ENCODE results near the gene DOK5.

The DOK5 gene

DNA sequence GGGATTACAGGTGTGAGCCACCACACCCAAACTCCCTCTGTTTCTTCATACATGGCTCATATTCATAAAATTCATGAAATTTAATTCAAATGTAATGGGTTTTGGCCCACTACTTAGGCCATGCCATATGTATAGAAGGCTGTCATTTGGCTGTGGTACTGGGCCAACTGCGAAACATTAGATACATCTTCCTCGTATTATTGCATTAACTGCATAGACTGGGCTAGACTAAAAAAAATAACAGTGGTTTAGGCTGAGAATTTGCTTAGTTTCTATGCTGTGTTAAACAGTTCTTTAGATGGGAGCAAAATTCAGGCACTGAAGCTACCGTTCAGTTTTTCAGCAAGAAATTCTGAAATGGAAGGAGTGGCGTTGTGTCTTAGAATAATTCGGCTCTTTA is 133.6 kb downstream of the DOK5 start:
- TF ChIP-seq, protein P1, sequence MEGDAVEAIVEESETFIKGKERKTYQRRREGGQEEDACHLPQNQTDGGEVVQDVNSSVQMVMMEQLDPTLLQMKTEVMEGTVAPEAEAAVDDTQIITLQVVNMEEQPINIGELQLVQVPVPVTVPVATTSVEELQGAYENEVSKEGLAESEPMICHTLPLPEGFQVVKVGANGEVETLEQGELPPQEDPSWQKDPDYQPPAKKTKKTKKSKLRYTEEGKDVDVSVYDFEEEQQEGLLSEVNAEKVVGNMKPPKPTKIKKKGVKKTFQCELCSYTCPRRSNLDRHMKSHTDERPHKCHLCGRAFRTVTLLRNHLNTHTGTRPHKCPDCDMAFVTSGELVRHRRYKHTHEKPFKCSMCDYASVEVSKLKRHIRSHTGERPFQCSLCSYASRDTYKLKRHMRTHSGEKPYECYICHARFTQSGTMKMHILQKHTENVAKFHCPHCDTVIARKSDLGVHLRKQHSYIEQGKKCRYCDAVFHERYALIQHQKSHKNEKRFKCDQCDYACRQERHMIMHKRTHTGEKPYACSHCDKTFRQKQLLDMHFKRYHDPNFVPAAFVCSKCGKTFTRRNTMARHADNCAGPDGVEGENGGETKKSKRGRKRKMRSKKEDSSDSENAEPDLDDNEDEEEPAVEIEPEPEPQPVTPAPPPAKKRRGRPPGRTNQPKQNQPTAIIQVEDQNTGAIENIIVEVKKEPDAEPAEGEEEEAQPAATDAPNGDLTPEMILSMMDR (conservative IDR thresholded peaks at IDR 0.05) = no peak
- no peak overlapping the region for H3K27ac ChIP-seq

DNA sequence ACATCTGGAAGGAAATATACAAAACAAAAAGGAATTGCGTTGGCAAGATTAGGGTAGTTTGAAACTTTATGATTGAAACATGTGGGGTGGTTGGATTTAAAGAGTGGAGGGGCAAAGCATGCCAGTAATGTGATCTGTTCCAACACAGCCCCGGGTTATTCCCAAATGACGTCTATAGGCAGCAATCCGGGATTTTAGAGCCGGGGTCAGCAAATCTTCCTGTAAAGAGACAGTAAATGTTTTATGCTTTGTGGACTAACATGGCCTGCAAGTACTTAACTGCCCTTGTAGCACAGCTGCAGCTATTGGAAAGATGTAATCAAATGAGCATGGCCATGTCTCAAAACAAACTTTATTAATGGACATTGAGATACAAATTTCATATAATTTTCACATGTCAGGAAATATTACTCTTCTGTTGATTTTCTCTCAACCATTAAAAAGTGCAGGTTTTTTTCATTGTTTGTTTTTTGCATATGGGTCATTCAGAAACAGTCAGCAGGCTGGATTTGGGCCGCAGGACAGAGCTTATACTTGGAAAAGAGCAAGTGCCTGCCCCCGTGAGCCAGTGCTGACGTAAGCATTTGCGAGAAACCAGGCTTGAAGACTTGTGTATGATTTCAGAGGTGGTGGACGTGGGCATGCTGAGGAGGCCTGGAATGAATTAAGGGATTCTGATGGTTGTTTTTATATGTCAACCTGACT is 136.5 kb downstream of the DOK5 start:
- no peak overlapping the region for H3K27ac ChIP-seq
- no peak for TF ChIP-seq ZFX (IDR thresholded peaks at IDR 0.05)
- TF ChIP-seq, protein P1 (conservative IDR thresholded peaks at IDR 0.05) = no peak

DNA sequence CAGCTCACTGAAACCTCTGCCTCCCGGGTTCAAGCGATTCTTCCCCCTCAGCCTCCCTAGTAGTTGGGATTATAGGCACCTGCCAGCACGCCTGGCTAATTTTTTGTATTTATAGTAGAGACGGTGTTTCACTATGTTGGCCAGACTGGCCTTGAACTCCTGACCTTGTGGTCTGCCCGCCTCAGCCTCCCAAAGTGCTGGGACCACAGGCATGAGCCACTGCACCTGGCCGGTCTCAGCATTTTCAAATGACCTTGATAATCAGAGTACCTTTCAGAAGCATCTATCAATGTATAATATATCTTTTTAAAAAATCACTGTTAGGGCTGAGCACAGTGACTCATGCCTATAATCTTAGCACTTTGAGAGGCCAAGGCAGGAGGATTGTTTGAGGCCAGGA is 143.0 kb downstream of the DOK5 start:
- no peak for TF ChIP-seq ZFX (IDR thresholded peaks at IDR 0.05)
- TF ChIP-seq, protein P1 (conservative IDR thresholded peaks at IDR 0.05) = no peak
- H3K27ac ChIP-seq = no peak overlapping the region

DNA sequence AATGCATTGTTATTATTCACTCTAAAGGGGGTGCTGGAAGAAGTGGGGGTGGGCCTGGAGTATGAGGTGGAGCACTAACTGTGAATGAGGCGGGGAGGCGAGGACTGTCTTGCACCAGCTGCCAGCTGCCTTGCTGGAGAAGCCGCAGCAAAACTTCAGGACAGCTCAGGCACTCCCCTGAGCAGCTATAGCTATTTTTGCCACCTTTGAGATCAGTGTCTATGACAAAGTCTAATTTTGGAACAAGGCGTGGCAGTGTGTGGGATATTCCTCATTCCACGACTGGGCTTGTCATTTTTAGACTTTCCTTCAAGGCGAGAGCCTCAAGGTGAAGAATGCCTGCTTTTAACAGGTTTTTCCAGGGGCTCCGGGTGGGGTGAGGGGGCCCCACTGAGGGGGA is 143.8 kb downstream of the DOK5 start:
- no peak overlapping the region for H3K27ac ChIP-seq
- TF ChIP-seq, protein P1 (conservative IDR thresholded peaks at IDR 0.05) = no peak
- TF ChIP-seq ZFX (IDR thresholded peaks at IDR 0.05) = no peak

DNA sequence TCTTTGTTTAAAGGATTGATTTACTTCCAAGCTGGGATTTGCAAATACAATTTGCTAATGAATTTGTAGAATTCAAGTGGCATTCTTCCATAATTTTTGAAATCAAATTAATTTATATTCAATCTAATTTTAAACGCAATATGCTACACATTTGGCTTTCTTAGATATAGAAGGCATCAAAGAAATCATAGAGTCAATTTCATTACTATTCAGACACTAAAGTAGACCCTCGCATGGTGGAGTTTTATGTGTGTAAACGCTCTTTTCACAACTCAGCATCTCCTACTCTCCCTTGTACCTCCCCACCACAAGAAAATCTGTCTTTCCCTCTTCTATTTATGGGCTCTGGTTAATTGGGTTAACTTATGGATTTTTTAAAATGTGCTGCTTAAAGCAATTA is 144.3 kb downstream of the DOK5 start:
- TF ChIP-seq, protein P1 (conservative IDR thresholded peaks at IDR 0.05) = no peak
- no peak for TF ChIP-seq ZFX (IDR thresholded peaks at IDR 0.05)

DNA sequence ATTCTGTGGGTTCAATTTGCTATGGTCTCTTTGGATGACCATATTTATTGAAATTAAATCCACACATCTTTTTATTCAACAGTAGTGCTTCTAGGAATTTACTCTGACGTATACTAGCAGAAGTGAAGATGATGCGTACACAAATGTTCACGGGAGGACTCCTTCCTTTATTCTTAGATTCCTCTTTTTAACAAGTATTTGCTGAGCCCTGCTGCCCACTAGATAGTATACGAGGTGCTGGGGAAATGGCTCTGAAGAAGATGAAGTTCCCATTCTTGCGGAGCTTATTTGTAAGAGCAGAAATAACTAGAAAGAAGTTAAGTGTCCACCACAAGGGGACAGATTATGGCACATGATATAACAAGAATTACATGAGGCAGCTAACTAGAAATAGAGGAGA is 145.2 kb downstream of the DOK5 start:
- H3K27ac ChIP-seq = no peak overlapping the region
- TF ChIP-seq ZFX (IDR thresholded peaks at IDR 0.05) = no peak
- TF ChIP-seq, protein P1 (conservative IDR thresholded peaks at IDR 0.05) = no peak

More for the DNA sequence above, 144.3 kb downstream of the DOK5 start:
- H3K27ac ChIP-seq = no peak overlapping the region

DNA sequence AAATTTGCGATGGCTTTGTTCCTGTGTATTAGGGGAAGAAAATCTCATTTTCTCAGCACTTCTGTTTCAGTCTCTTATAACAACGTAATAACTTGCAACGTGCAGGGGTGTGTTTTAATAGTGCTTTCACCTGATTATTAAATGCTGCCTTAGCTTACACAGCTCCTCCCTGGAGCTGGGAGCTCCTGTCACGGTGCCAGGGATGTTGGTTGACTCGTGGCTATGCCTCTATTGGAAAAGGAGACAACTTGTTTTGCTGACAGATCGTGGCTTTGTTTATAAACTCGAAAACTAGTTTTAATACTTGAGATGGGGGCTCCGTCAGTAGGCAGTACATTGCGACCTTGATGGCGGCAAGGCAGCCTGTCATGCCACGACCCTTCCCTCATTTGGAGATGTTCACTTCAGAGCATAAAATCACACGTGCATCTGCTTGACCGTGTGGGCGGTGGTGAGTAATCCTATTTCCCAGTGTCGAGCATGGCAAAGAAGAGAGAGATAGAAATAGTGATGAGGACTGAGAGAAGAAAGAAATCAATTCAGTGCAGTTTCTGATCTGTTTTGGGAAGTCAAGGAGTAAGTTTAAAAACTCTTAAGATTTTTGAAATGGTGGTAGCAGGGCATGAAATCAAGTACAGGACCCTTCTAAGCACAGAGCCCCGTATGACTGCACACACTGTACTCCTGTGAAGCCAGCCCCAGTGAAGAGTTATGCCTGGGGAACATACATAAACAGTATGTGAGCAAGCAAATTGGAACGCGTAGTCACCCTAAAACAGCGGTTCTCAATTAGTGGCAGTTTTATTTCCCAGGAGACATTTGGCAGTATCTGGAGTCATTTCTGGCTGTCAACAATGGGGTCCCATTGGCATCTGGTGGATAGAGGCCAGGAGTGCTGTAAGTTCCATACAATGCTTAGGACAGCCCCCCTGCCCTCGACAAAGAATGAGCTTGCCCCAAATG is 147.2 kb downstream of the DOK5 start:
- TF ChIP-seq, protein P1 (conservative IDR thresholded peaks at IDR 0.05) = no peak
- no peak overlapping the region for H3K27ac ChIP-seq
